DMS153 treated with DMSO at 0.1 percent for 48 hours (cell line): ENCODE measurements around the gene CTNNA3.

Source experiments
- DNase-seq: peaks from one replicate; lab custom pipeline; 2025; ENCODE audit not compliant: unreplicated experiment; lab: John Stamatoyannopoulos, UW

The CTNNA3 gene

GRCh38 chr10:67666416-67667034 lies 29.5 kb downstream of the CTNNA3 start:
- DNase-seq: peak; percentile 27

- DNase-seq: no peak
These were observed 30.5 kb downstream of the CTNNA3 start for GRCh38 chr10:67665491-67665890.

GRCh38 chr10:67664942-67665341 lies 31.1 kb downstream of the CTNNA3 start:
- DNase-seq: no peak

- DNase-seq: no peak
These were observed 32.4 kb downstream of the CTNNA3 start for GRCh38 chr10:67663449-67664087.

- DNase-seq: no peak
These were observed 33.6 kb downstream of the CTNNA3 start for GRCh38 chr10:67662415-67662814.

GRCh38 chr10:67659497-67659896 lies 36.5 kb downstream of the CTNNA3 start:
- DNase-seq: no peak

- no peak for DNase-seq
These were observed 38.2 kb downstream of the CTNNA3 start for GRCh38 chr10:67657775-67658174.

- DNase-seq: no peak
These were observed 45.4 kb downstream of the CTNNA3 start for GRCh38 chr10:67650558-67650957.

GRCh38 chr10:67648613-67649229 lies 47.3 kb downstream of the CTNNA3 start:
- no peak for DNase-seq

GRCh38 chr10:67630904-67631303 lies 65.1 kb downstream of the CTNNA3 start:
- no peak for DNase-seq

GRCh38 chr10:67629461-67629971 lies 66.5 kb downstream of the CTNNA3 start:
- no peak for DNase-seq

GRCh38 chr10:67622984-67623383 lies 73.0 kb downstream of the CTNNA3 start:
- no peak for DNase-seq

GRCh38 chr10:67622511-67622910 lies 73.5 kb downstream of the CTNNA3 start:
- no peak for DNase-seq

GRCh38 chr10:67621834-67622233 lies 74.2 kb downstream of the CTNNA3 start:
- no peak for DNase-seq

GRCh38 chr10:67618116-67618515 lies 77.9 kb downstream of the CTNNA3 start:
- DNase-seq: no peak

GRCh38 chr10:67612577-67613537 lies 83.1 kb downstream of the CTNNA3 start:
- no peak for DNase-seq

GRCh38 chr10:67612176-67612575 lies 83.8 kb downstream of the CTNNA3 start:
- no peak for DNase-seq

- DNase-seq: no peak
These were observed 85.8 kb downstream of the CTNNA3 start for GRCh38 chr10:67609996-67610793.

GRCh38 chr10:67608001-67608400 lies 88.0 kb downstream of the CTNNA3 start:
- DNase-seq: no peak

- no peak for DNase-seq
These were observed 88.5 kb downstream of the CTNNA3 start for GRCh38 chr10:67607472-67607871.
